ENCODE measurements around the gene OR4N5. TPM values are rescaled to one million over a fixed set of nuclear protein-coding genes. Genes with fewer than 3 reads are reported as not detected.
"Not testable (repeated sequence)": the region's sequence is repeated elsewhere in the genome, so short reads cannot be mapped to it uniquely, and the experiment has no call there.

OR4N5 gene
- polyA plus RNA-seq (2013, experiment 1 of 2) = not detected
- polyA plus RNA-seq (2013, experiment 2 of 2) = not detected

- Histone ChIP-seq H4K8ac (ENCODE audit: low read length) (no peak within 1 kb of the TSS), H3K9ac (ENCODE audit: low read length) (no peak within 1 kb of the TSS), H3K4me1 (ENCODE audit: control insufficient read depth, insufficient read depth, low read depth, low read length) (no peaks in the 10 kb centered on the region), H3K4ac (ENCODE audit: low read depth in 1 of 2, low read length in 2 of 2) (no peak within 1 kb of the TSS), H3K9me3 (ENCODE audit: control insufficient read depth, low read length) (peaks cover 6% of the 10 kb centered on the region), H3K27ac (ENCODE audit: low read length, poor library complexity, severe bottlenecking) (no peak within 1 kb of the TSS), H3K18ac (ENCODE audit: low read depth in 1 of 2, low read length in 2 of 2) (no peak within 1 kb of the TSS), H3K27me3 (ENCODE audit: control insufficient read depth in 1 of 2, insufficient read depth in 1 of 2, low read length in 2 of 2) (no peaks in the 10 kb centered on the region), H2BK5ac (ENCODE audit: low read depth, low read length, poor library complexity, severe bottlenecking) (no peak within 1 kb of the TSS), H2AK5ac (ENCODE audit: low read length, severe bottlenecking) (no peak within 1 kb of the TSS), H3K14ac (ENCODE audit: low read length in 2 of 2) (no peak within 1 kb of the TSS), H3K79me1 (replicated peaks; ENCODE audit: low read length, poor library complexity, severe bottlenecking) (no peaks in the 10 kb centered on the region), H3K4me3 (ENCODE audit: insufficient read depth in 1 of 2, low read depth in 1 of 2, low read length in 2 of 2) (no peak within 1 kb of the TSS), H3K36me3 (ENCODE audit: control insufficient read depth in 1 of 2, insufficient read depth in 2 of 2, low read depth in 1 of 2, low read length in 2 of 2) (no peaks in the 10 kb centered on the region), H2BK12ac (ENCODE audit: low read length in 2 of 2) (no peak within 1 kb of the TSS), H2AFZ (ENCODE audit: low read depth, low read length) (no peak within 1 kb of the TSS), H4K91ac (ENCODE audit: low read length) (no peak within 1 kb of the TSS), H2BK15ac (ENCODE audit: low read depth, poor library complexity, severe bottlenecking) (no peak within 1 kb of the TSS), H3K23ac (ENCODE audit: low read length in 2 of 2) (no peak within 1 kb of the TSS), H3K4me2 (ENCODE audit: low read length, poor library complexity, severe bottlenecking) (no peak within 1 kb of the TSS), H2BK120ac (ENCODE audit: low read depth, low read length) (no peak within 1 kb of the TSS)
- WGBS = no CpG with 5 or more reads among the region's 2 CpGs
- no peak for DNase-seq
Measured at GRCh38 chr14:20138520-20138919, at the start of gene OR4N5. Gene OR4N5 (plus strand): TSS chr14:20138820. CDS start chr14:20143736, 4,916 bp downstream.

- Histone ChIP-seq H3K18ac (ENCODE audit: low read depth in 1 of 2, low read length in 2 of 2) (no peak overlapping the region), H3K27me3 (ENCODE audit: control insufficient read depth in 1 of 2, insufficient read depth in 1 of 2, low read length in 2 of 2) (no peaks in the 10 kb centered on the region), H3K9ac (ENCODE audit: low read length) (no peak overlapping the region), H2BK12ac (ENCODE audit: low read length in 2 of 2) (no peak overlapping the region), H3K14ac (ENCODE audit: low read length in 2 of 2) (no peak overlapping the region), H2AK5ac (ENCODE audit: low read length, severe bottlenecking) (no peak overlapping the region), H4K91ac (ENCODE audit: low read length) (no peak overlapping the region), H2BK120ac (ENCODE audit: low read depth, low read length) (no peak overlapping the region), H2BK5ac (ENCODE audit: low read depth, low read length, poor library complexity, severe bottlenecking) (no peak overlapping the region), H4K8ac (ENCODE audit: low read length) (no peak overlapping the region), H3K4me1 (ENCODE audit: control insufficient read depth, insufficient read depth, low read depth, low read length) (no peaks in the 10 kb centered on the region), H3K23ac (ENCODE audit: low read length in 2 of 2) (no peak overlapping the region), H2BK15ac (ENCODE audit: low read depth, poor library complexity, severe bottlenecking) (no peak overlapping the region), H3K9me3 (ENCODE audit: control insufficient read depth, low read length) (no peaks in the 10 kb centered on the region), H3K4me3 (ENCODE audit: insufficient read depth in 1 of 2, low read depth in 1 of 2, low read length in 2 of 2) (no peak overlapping the region), H3K4ac (ENCODE audit: low read depth in 1 of 2, low read length in 2 of 2) (no peak overlapping the region), H3K79me1 (replicated peaks; ENCODE audit: low read length, poor library complexity, severe bottlenecking) (no peaks in the 10 kb centered on the region), H2AFZ (ENCODE audit: low read depth, low read length) (no peak overlapping the region), H3K27ac (ENCODE audit: low read length, poor library complexity, severe bottlenecking) (no peak overlapping the region), H3K4me2 (ENCODE audit: low read length, poor library complexity, severe bottlenecking) (no peak overlapping the region), H3K36me3 (ENCODE audit: control insufficient read depth in 1 of 2, insufficient read depth in 2 of 2, low read depth in 1 of 2, low read length in 2 of 2) (no peaks in the 10 kb centered on the region)
- 68% methylated on average over 3 of the region's 4 CpGs for WGBS
- no peak for DNase-seq
Measured at GRCh38 chr14:20092050-20092449, 46.6 kb upstream of the OR4N5 start.

- Histone ChIP-seq H3K18ac (ENCODE audit: low read depth in 1 of 2, low read length in 2 of 2) (no peak overlapping the region), H3K14ac (ENCODE audit: low read length in 2 of 2) (no peak overlapping the region), H3K9ac (ENCODE audit: low read length) (no peak overlapping the region), H3K4ac (ENCODE audit: low read depth in 1 of 2, low read length in 2 of 2) (no peak overlapping the region), H3K4me2 (ENCODE audit: low read length, poor library complexity, severe bottlenecking) (no peak overlapping the region), H2AK5ac (ENCODE audit: low read length, severe bottlenecking) (no peak overlapping the region), H2BK5ac (ENCODE audit: low read depth, low read length, poor library complexity, severe bottlenecking) (no peak overlapping the region), H3K27me3 (ENCODE audit: control insufficient read depth in 1 of 2, insufficient read depth in 1 of 2, low read length in 2 of 2) (no peaks in the 10 kb centered on the region), H3K79me1 (replicated peaks; ENCODE audit: low read length, poor library complexity, severe bottlenecking) (no peaks in the 10 kb centered on the region), H3K27ac (ENCODE audit: low read length, poor library complexity, severe bottlenecking) (no peak overlapping the region), H2AFZ (ENCODE audit: low read depth, low read length) (no peak overlapping the region), H3K4me3 (ENCODE audit: insufficient read depth in 1 of 2, low read depth in 1 of 2, low read length in 2 of 2) (no peak overlapping the region), H3K36me3 (ENCODE audit: control insufficient read depth in 1 of 2, insufficient read depth in 2 of 2, low read depth in 1 of 2, low read length in 2 of 2) (no peaks in the 10 kb centered on the region), H3K23ac (ENCODE audit: low read length in 2 of 2) (no peak overlapping the region), H4K8ac (ENCODE audit: low read length) (no peak overlapping the region), H2BK15ac (ENCODE audit: low read depth, poor library complexity, severe bottlenecking) (no peak overlapping the region), H2BK12ac (ENCODE audit: low read length in 2 of 2) (no peak overlapping the region), H4K91ac (ENCODE audit: low read length) (no peak overlapping the region), H2BK120ac (ENCODE audit: low read depth, low read length) (no peak overlapping the region), H3K4me1 (ENCODE audit: control insufficient read depth, insufficient read depth, low read depth, low read length) (no peaks in the 10 kb centered on the region), H3K9me3 (ENCODE audit: control insufficient read depth, low read length) (no peaks in the 10 kb centered on the region)
- WGBS = 15% methylated on average over 4 of the region's 4 CpGs
- no peak for DNase-seq
Measured at GRCh38 chr14:20093442-20093841, 45.2 kb upstream of the OR4N5 start.

DNA sequence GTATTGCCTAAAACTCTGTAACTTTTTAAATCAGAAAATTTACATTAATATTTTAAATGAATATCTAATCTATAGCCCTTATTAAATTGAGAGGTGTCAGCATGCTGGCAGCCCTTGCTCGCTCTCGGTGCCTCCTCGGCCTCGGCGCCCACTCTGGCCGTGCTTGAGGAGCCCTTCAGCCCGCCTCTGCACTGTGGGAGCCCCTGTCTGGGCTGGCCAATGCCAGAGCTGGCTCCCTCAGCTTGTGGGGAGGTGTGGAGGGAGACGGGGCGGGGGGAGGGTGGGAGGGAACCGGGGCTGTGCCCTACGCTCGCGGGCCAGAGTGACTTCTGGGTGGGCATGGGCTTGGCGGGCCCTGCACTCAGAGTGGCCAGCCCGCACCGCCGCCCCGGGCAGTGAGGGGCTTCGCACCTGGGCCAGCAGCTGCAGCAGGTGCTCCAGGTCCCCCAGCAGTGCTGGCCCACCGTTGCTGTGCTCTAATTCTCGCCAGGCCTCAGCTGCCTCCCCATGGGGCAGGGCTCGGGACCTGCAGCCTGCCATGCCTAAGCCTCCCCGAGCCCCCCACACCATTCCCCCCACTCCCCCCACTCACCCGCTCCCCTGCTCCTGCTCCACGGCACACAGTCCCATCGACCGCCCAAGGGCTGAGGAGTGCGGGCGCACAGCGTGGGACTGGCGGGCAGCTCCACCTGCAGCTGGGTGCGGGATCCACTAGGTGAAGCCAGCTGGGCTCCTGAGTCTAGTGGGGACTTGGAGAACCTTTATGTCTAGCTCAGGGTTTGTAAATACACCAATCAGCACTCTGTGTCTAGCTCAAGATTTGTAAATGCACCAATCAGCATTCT is 39.5 kb upstream of the OR4N5 start:
- H2BK5ac ChIP-seq (ENCODE audit: low read depth, low read length, poor library complexity, severe bottlenecking); H3K14ac ChIP-seq (ENCODE audit: low read length in 2 of 2); H3K36me3 ChIP-seq (ENCODE audit: control insufficient read depth in 1 of 2, insufficient read depth in 2 of 2, low read depth in 1 of 2, low read length in 2 of 2); H2AFZ ChIP-seq (ENCODE audit: low read depth, low read length); H3K4me2 ChIP-seq (ENCODE audit: low read length, poor library complexity, severe bottlenecking); H3K4me1 ChIP-seq (ENCODE audit: control insufficient read depth, insufficient read depth, low read depth, low read length); H3K9me3 ChIP-seq (ENCODE audit: control insufficient read depth, low read length); H3K9ac ChIP-seq (ENCODE audit: low read length); DNase-seq; H3K79me1 ChIP-seq (replicated peaks; ENCODE audit: low read length, poor library complexity, severe bottlenecking); H2BK12ac ChIP-seq (ENCODE audit: low read length in 2 of 2); H4K91ac ChIP-seq (ENCODE audit: low read length); H3K4ac ChIP-seq (ENCODE audit: low read depth in 1 of 2, low read length in 2 of 2); H3K27ac ChIP-seq (ENCODE audit: low read length, poor library complexity, severe bottlenecking); H3K23ac ChIP-seq (ENCODE audit: low read length in 2 of 2); H3K27me3 ChIP-seq (ENCODE audit: control insufficient read depth in 1 of 2, insufficient read depth in 1 of 2, low read length in 2 of 2); H2BK120ac ChIP-seq (ENCODE audit: low read depth, low read length); H4K8ac ChIP-seq (ENCODE audit: low read length); H3K18ac ChIP-seq (ENCODE audit: low read depth in 1 of 2, low read length in 2 of 2); H2AK5ac ChIP-seq (ENCODE audit: low read length, severe bottlenecking); H3K4me3 ChIP-seq (ENCODE audit: insufficient read depth in 1 of 2, low read depth in 1 of 2, low read length in 2 of 2); H2BK15ac ChIP-seq (ENCODE audit: low read depth, poor library complexity, severe bottlenecking): not testable (repeated sequence)
- 89% methylated on average over 19 of the region's 32 CpGs for WGBS

All from mesenchymal stem cell (in vitro differentiated cells and primary cell).